ENCODE results near the gene RIPOR3.
"Not testable (repeated sequence)": the region's sequence is repeated elsewhere in the genome, so short reads cannot be mapped to it uniquely, and the experiment has no call there.

The RIPOR3 gene

GRCh38 chr20:50654904-50655303 is 36.4 kb downstream of the RIPOR3 start:
- DNase-seq = no peak

- no peak for DNase-seq
Observed at GRCh38 chr20:50652702-50653294, 38.5 kb downstream of the RIPOR3 start.

GRCh38 chr20:50651676-50652075 is 39.7 kb downstream of the RIPOR3 start:
- DNase-seq = no peak

GRCh38 chr20:50649590-50649989 is 41.8 kb downstream of the RIPOR3 start:
- DNase-seq = no peak

GRCh38 chr20:50648651-50649050 is 42.7 kb downstream of the RIPOR3 start:
- no peak for DNase-seq

GRCh38 chr20:50646483-50646996 is 44.8 kb downstream of the RIPOR3 start:
- no peak for DNase-seq

- no peak for DNase-seq
Observed at GRCh38 chr20:50645253-50646068, 45.9 kb downstream of the RIPOR3 start.

- no peak for DNase-seq
Observed at GRCh38 chr20:50642288-50642803, 49.0 kb downstream of the RIPOR3 start.

- not testable (repeated sequence) for DNase-seq
Observed at GRCh38 chr20:50641625-50642287, 49.6 kb downstream of the RIPOR3 start.

GRCh38 chr20:50639971-50640711 is 51.2 kb downstream of the RIPOR3 start:
- DNase-seq = not testable (repeated sequence)

GRCh38 chr20:50638015-50638847 is 53.1 kb downstream of the RIPOR3 start:
- not testable (repeated sequence) for DNase-seq

GRCh38 chr20:50636601-50637540 is 54.5 kb downstream of the RIPOR3 start:
- DNase-seq = no peak

GRCh38 chr20:50635676-50636600 is 55.4 kb downstream of the RIPOR3 start:
- peak; percentile 67 to 71 for DNase-seq

- no peak for DNase-seq
Observed at GRCh38 chr20:50635014-50635557, 56.3 kb downstream of the RIPOR3 start.

- no peak for DNase-seq
Observed at GRCh38 chr20:50634191-50634590, 57.2 kb downstream of the RIPOR3 start.

- no peak for DNase-seq
Observed at GRCh38 chr20:50633361-50633760, 58.0 kb downstream of the RIPOR3 start.

- DNase-seq = no peak
Observed at GRCh38 chr20:50632701-50633100, 58.6 kb downstream of the RIPOR3 start.

- no peak for DNase-seq
Observed at GRCh38 chr20:50632236-50632635, 59.1 kb downstream of the RIPOR3 start.
